RCC 7860 (cell line): ENCODE results near the gene MFSD8.
A peak's percentile ranks its signal among the peaks of the same experiment; 100 is the strongest.
"Not testable (repeated sequence)": the region's sequence is repeated elsewhere in the genome, so short reads cannot be mapped to it uniquely, and the experiment has no call there.

ENCODE experiments used
- DNase-seq: peaks from one replicate; pipeline ENCODE4 v3.0.0-alpha.2; 2015; ENCODE audit warnings: low spot score
- FAIRE-seq: peaks from 2 replicates; lab custom pipeline; 2012; peaks lifted over from hg19 to GRCh38; lab: Jason Lieb, UNC

MFSD8 gene

GRCh38 chr4:127959794-127960193 lies 5.2 kb downstream of the MFSD8 start:
- DNase-seq (no peak), FAIRE-seq (no peak)

- FAIRE-seq = no peak
Observed at GRCh38 chr4:127957105-127957504, 7.9 kb downstream of the MFSD8 start.

GRCh38 chr4:127936974-127937373 lies 28.0 kb downstream of the MFSD8 start:
- peak; percentile 35 for DNase-seq
- FAIRE-seq = peak; percentile 74

More at GRCh38 chr4:127957105-127957504, 7.9 kb downstream of the MFSD8 start:
- DNase-seq = no peak

- not testable (repeated sequence) for DNase-seq, FAIRE-seq
Observed at GRCh38 chr4:127931836-127932235, 33.1 kb downstream of the MFSD8 start.

GRCh38 chr4:127930175-127930574 lies 34.8 kb downstream of the MFSD8 start:
- FAIRE-seq (no peak), DNase-seq (no peak)

- FAIRE-seq, DNase-seq: not testable (repeated sequence)
Observed at GRCh38 chr4:127925720-127926119, 39.3 kb downstream of the MFSD8 start.

GRCh38 chr4:127922226-127922625 lies 42.7 kb downstream of the MFSD8 start:
- DNase-seq = no peak
- no peak for FAIRE-seq

GRCh38 chr4:127920521-127920920 lies 44.5 kb downstream of the MFSD8 start:
- DNase-seq = no peak

GRCh38 chr4:127917151-127917550 lies 47.8 kb downstream of the MFSD8 start:
- FAIRE-seq (no peak), DNase-seq (no peak)

More at GRCh38 chr4:127920521-127920920, 44.5 kb downstream of the MFSD8 start:
- no peak for FAIRE-seq

- no peak for FAIRE-seq
Observed at GRCh38 chr4:127916512-127916911, 48.5 kb downstream of the MFSD8 start.

GRCh38 chr4:127905029-127905428 lies 59.9 kb downstream of the MFSD8 start:
- DNase-seq (no peak), FAIRE-seq (no peak)

More at GRCh38 chr4:127916512-127916911, 48.5 kb downstream of the MFSD8 start:
- no peak for DNase-seq

GRCh38 chr4:127899682-127900081 lies 65.3 kb downstream of the MFSD8 start:
- FAIRE-seq, DNase-seq: not testable (repeated sequence)

GRCh38 chr4:127896528-127896927 lies 68.4 kb downstream of the MFSD8 start:
- no peak for FAIRE-seq
- DNase-seq = no peak

GRCh38 chr4:127896069-127896468 lies 68.9 kb downstream of the MFSD8 start:
- DNase-seq = no peak
- FAIRE-seq = no peak

GRCh38 chr4:127889903-127890302 lies 75.1 kb downstream of the MFSD8 start:
- FAIRE-seq = no peak

GRCh38 chr4:127888559-127888958 lies 76.4 kb downstream of the MFSD8 start:
- DNase-seq (no peak), FAIRE-seq (no peak)

More at GRCh38 chr4:127889903-127890302, 75.1 kb downstream of the MFSD8 start:
- no peak for DNase-seq

GRCh38 chr4:127881563-127881864 lies 83.5 kb downstream of the MFSD8 start:
- DNase-seq = no peak
- no peak for FAIRE-seq

- DNase-seq (peak; percentile 91), FAIRE-seq (peak; percentile 72)
Observed at GRCh38 chr4:127880763-127881562, 84.0 kb downstream of the MFSD8 start, which contains the start of gene PLK4. TSS of gene PLK4 (plus strand) at chr4:127880893. CDS start at chr4:127881135, 242 bp downstream.

- DNase-seq (no peak), FAIRE-seq (no peak)
Observed at GRCh38 chr4:127875791-127876190, 89.2 kb downstream of the MFSD8 start.

- FAIRE-seq (no peak), DNase-seq (no peak)
Observed at GRCh38 chr4:127870688-127871087, 94.3 kb downstream of the MFSD8 start.

GRCh38 chr4:127870281-127870680 lies 94.7 kb downstream of the MFSD8 start:
- DNase-seq (no peak), FAIRE-seq (no peak)

GRCh38 chr4:127868196-127868595 lies 96.8 kb downstream of the MFSD8 start:
- FAIRE-seq (no peak), DNase-seq (no peak)
